ENCODE data around the gene CTNNB1.

GRCh38 chr3:41159588-41160189 lies 39.6 kb upstream of the CTNNB1 start:
- no peak for TF ChIP-seq CTCF (IDR thresholded peaks at IDR 0.05; ENCODE audit: low read depth, low read length, poor library complexity, severe bottlenecking)
- no peak for TF ChIP-seq EZH2phosphoT487 (IDR thresholded peaks at IDR 0.05; ENCODE audit: borderline replicate concordance, low read length)
